GM03348 (cell line): Measurements from ENCODE around the gene HOXA4.

ENCODE experiments used
- DNase-seq: peaks from one replicate; pipeline ENCODE4 v3.0.0; 2012; ENCODE audit warnings: low spot score

HOXA4 gene

GRCh38 chr7:27169658-27170425 lies 39.3 kb upstream of the HOXA4 start:
- DNase-seq = peak; percentile 37

- DNase-seq = peak; percentile 38
Observed at GRCh38 chr7:27168265-27168947, 37.8 kb upstream of the HOXA4 start.

- peak; percentile 35 for DNase-seq
Observed at GRCh38 chr7:27167916-27168264, 37.3 kb upstream of the HOXA4 start.

GRCh38 chr7:27166531-27167505 lies 36.3 kb upstream of the HOXA4 start:
- peak; percentile 76 for DNase-seq

GRCh38 chr7:27165996-27166530 lies 35.5 kb upstream of the HOXA4 start:
- peak; percentile 31 for DNase-seq

- DNase-seq = peak; percentile 91
Observed at GRCh38 chr7:27165089-27165995, 34.8 kb upstream of the HOXA4 start, which contains the start of gene HOXA9. Gene HOXA9, minus strand, starts transcription at chr7:27165537. Its CDS starts 80 bp downstream, at chr7:27165457.

- peak; percentile 65 for DNase-seq
Observed at GRCh38 chr7:27164367-27165088, 34.0 kb upstream of the HOXA4 start.

GRCh38 chr7:27164045-27164366 lies 33.4 kb upstream of the HOXA4 start:
- no peak for DNase-seq

GRCh38 chr7:27163288-27164044 lies 32.9 kb upstream of the HOXA4 start:
- DNase-seq = no peak

GRCh38 chr7:27162561-27163287 lies 32.2 kb upstream of the HOXA4 start:
- no peak for DNase-seq

GRCh38 chr7:27161721-27162560 lies 31.4 kb upstream of the HOXA4 start:
- no peak for DNase-seq

GRCh38 chr7:27161214-27161720 lies 30.7 kb upstream of the HOXA4 start:
- DNase-seq = no peak

GRCh38 chr7:27160546-27161213 lies 30.1 kb upstream of the HOXA4 start:
- peak; percentile 82 for DNase-seq

- DNase-seq = no peak
Observed at GRCh38 chr7:27160145-27160545, 29.6 kb upstream of the HOXA4 start.

GRCh38 chr7:27159266-27160144 lies 28.9 kb upstream of the HOXA4 start:
- DNase-seq = no peak
